COLO829 (cell line): ENCODE results near the gene MACIR.

ENCODE experiments used
- DNase-seq: peaks from one replicate; pipeline ENCODE4 v3.0.0; 2012; ENCODE audit warnings: low spot score

MACIR gene

GRCh38 chr5:103245761-103246160 lies 12.8 kb upstream of the MACIR start:
- DNase-seq: no peak

GRCh38 chr5:103247118-103247517 lies 11.4 kb upstream of the MACIR start:
- DNase-seq: no peak

GRCh38 chr5:103249068-103249467 lies 9.5 kb upstream of the MACIR start:
- no peak for DNase-seq

- no peak for DNase-seq
These were observed 3.6 kb upstream of the MACIR start for GRCh38 chr5:103254921-103255320.

GRCh38 chr5:103255691-103256090 lies 2.9 kb upstream of the MACIR start:
- DNase-seq: no peak

GRCh38 chr5:103256178-103256577 lies 2.4 kb upstream of the MACIR start:
- DNase-seq: no peak

- DNase-seq: peak; percentile 7
These were observed 568 bp downstream of the MACIR start for GRCh38 chr5:103258957-103259704.

GRCh38 chr5:103259705-103260355 lies 1.3 kb downstream of the MACIR start:
- peak; percentile 12 for DNase-seq

GRCh38 chr5:103260951-103261350 lies 2.4 kb downstream of the MACIR start:
- DNase-seq: no peak

GRCh38 chr5:103262422-103262871 lies 3.9 kb downstream of the MACIR start:
- DNase-seq: no peak

GRCh38 chr5:103263054-103263453 lies 4.5 kb downstream of the MACIR start:
- DNase-seq: no peak

- DNase-seq: no peak
These were observed 5.9 kb downstream of the MACIR start for GRCh38 chr5:103264508-103264907.

- DNase-seq: no peak
These were observed 12.0 kb downstream of the MACIR start for GRCh38 chr5:103270581-103270980.

GRCh38 chr5:103271570-103272289 lies 13.2 kb downstream of the MACIR start:
- no peak for DNase-seq

- DNase-seq: no peak
These were observed 13.8 kb downstream of the MACIR start for GRCh38 chr5:103272377-103272776.

- DNase-seq: no peak
These were observed 15.4 kb downstream of the MACIR start for GRCh38 chr5:103273952-103274351.

- no peak for DNase-seq
These were observed 17.3 kb downstream of the MACIR start for GRCh38 chr5:103275851-103276250.

GRCh38 chr5:103280967-103281366 lies 22.4 kb downstream of the MACIR start:
- DNase-seq: no peak

- no peak for DNase-seq
These were observed 24.6 kb downstream of the MACIR start for GRCh38 chr5:103283120-103283519.

- DNase-seq: no peak
These were observed 25.3 kb downstream of the MACIR start for GRCh38 chr5:103283869-103284268.

GRCh38 chr5:103286622-103287021 lies 28.1 kb downstream of the MACIR start:
- no peak for DNase-seq

GRCh38 chr5:103289024-103289423 lies 30.5 kb downstream of the MACIR start:
- no peak for DNase-seq

- DNase-seq: no peak
These were observed 32.3 kb downstream of the MACIR start for GRCh38 chr5:103290846-103291245.
